GM18867 (cell line): ENCODE measurements around the gene KCNIP4.

ENCODE experiments used
- ATAC-seq: cut with Tn5 transposase; IDR thresholded peaks from one replicate; pipeline ENCODE4 v1.9.1; 2021; ENCODE audit warnings: mild to moderate bottlenecking, moderate library complexity; ENCODE audit not compliant: unreplicated experiment

The KCNIP4 gene

DNA sequence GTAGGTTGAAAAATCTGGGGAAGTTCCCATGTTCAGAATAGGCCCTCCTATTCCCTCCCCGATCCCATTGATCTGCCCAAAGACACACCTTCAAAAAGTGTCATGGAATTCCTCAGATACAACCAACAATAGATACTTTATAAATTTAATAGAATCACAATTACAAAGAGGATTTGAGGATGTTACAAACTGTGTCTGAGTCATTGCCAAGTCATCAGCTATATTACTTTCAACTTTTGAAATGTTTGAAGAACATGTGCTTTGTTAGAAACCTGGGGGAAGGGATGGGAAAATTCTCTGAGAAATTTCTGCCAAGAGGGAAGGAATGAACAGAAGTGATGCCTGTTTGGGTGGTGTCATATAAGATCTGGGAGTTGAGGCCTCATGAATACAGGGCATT, 46.7 kb downstream of the KCNIP4 start:
- no peak for ATAC-seq

DNA sequence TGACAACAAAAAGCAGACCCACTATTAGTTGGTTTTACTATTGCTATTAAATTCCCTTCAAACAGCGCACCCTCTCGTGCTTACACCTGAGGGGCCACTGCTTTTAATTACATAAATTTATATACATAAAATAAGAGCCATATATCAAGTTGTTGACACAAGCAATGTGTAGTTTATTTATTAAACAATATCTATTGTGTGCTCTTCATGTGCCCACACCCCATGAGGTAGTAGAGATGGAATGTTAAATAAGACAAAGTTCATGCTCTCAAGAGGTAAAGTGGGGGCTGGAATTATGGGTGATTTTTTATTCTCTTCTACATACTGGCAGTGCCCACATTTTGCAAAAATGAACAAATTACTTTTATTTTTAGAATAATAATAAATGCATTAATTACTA, 47.3 kb downstream of the KCNIP4 start:
- no peak for ATAC-seq

DNA sequence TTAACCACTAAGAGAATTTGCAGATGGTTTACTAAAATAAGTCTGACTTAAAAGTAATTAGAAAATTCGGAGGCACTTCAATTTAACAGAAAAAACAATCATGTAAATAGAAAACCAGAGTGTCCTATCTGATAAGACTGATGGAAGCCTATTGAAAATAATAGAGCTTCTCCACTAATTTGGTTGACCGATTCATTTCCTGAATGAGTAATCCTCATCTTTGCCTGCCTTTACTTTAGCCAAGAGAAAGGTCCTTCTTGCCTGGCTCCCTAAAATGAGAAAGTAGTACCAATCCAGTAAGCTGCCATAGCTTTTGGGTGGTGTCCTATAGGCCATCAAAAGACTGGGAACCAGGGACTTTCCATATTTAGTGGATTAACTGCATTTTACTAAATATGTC, 48.4 kb downstream of the KCNIP4 start:
- ATAC-seq: no peak

DNA sequence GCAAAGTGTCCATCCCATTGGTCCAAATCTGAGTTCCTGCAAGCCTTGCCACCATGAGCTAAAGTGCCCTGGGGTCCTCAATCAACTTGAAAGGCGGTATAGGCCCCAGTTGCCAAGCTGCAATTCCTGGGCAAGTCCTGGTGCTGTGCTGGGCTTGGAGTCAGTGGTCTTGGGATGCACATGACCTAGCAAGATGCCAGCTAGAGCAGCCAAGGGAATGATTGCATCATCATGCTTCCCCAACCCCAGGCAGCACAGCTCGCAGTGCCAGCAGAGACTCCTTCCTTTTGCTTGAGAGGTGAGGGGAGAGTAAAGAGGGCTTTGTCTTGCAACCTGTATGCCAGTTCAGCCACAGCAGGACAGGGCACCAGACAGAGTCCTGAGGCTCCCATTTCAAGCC, 50.5 kb downstream of the KCNIP4 start:
- ATAC-seq: no peak

DNA sequence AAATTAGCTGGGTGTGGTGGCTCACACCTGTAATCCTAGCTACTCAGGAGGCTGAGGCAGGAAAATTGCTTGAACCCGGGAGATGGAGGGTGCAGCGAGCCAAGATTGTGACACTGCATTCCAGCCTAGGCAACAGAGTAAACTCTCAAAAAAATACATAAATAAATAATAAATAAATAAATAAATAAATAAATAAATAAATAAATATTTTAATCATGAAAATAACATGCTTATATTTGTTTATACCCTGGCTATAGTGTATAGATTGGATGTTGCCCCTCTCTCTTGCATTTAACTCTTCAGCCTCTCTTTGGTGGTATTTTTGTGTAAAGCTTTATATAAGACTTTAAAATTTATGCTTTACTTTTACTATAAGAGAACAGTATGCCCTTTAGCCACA, 51.8 kb downstream of the KCNIP4 start:
- no peak for ATAC-seq

DNA sequence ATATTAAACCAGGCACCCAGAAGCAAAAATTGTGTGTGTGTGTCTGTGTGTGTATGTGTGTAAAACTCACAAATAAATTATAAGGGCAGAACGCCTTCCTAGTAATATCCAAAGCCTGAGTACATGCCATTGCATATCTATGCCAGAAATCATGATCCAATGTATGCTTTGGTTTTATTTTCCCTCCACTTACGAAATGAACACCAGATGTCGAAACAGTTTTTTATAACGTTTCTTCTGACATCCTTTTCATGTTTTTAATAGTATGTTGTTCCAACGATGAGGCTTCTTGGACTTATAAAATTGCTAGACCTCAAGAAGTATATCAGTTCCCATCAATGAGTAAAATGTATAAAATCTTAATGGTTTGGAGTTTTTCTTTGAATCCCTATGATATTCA, 55.4 kb downstream of the KCNIP4 start:
- ATAC-seq: no peak

DNA sequence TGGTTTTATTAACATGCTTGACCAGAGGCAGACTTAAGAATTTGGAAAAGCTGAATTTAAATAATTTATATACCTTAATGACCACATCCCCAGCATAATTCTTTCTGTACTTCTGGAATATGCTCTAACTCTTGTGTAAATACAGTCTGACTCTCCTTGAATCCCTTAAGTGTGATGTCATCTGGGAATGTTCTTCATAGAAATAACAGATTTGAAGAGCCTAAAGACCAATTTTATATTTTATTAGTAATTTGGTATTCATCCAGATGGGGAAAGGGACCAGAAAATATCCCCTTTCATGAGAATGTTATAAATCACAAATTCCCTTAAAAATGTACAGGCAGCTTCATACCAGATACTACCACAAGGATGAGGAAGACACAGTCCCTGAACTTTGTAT, 58.3 kb downstream of the KCNIP4 start:
- no peak for ATAC-seq

DNA sequence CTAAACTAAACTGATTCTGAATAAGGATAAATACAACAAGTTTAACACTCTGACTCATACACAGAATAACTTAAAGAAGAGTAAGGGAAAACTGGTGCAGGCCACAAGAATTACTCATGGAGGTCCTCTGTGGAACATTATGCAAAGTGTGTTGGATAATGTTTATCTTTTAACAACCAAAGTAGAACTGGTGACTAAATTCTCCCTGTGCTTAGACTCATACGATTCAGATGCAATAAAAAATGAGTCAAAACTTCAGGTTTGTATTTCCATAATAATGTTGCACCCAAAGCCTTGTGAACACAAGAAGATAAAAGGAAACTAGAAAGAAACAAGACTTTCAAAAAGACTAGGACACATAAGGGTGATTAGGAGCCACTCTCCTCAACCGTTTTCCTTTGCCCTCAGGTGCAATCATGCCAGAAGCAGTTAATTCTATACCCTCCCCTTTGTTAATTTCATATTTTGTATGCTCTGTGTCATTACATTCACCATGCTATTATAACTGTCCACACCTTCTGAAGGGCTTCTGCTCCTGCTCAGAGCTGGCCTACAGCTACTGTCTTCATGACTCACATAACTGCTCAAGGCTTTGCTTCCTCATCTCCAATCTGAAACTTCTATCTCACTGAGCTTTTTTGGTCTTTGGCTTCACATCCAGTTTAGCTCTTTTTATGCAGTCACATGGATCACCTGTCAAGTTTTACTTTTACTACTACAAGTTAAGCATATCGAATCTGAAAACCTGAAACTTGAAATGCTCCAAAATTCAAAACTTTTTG, 60.2 kb downstream of the KCNIP4 start:
- ATAC-seq: no peak

DNA sequence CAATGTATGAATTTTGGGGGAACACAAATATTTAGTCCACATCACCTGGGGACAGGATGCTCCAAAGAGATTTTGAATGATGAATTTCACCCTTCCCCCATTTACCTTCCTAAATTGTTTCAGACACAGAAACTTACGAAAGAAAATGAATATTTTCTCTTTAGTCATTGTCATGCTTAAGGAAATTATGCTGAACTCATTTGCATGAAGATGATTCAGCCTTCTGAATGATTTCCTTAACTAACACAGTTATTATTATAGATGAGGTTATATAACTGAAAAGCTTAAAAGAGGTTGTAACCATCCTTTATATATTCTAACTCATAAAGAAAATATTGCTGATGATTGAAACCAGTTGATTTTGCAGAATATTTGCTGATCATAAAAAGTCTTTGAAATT, 61.1 kb downstream of the KCNIP4 start:
- no peak for ATAC-seq

DNA sequence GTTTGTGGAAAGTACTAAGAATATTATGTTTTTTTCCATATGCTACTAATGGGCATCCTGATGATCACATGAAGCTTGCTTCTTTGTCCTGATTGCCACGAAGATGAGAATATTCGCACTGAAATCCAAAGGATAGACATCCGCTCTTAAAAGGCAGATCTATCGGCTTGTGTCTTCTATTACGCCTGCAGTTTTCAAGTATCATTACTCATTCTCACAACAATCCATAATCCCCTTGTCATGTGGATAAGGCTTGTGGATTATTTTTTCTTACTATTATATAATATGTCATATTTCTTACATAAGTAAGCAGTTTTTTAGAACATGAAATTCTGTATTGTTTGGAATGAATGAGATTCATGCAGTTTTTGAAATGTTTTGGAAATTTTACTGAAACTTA, 62.8 kb downstream of the KCNIP4 start:
- ATAC-seq: no peak

DNA sequence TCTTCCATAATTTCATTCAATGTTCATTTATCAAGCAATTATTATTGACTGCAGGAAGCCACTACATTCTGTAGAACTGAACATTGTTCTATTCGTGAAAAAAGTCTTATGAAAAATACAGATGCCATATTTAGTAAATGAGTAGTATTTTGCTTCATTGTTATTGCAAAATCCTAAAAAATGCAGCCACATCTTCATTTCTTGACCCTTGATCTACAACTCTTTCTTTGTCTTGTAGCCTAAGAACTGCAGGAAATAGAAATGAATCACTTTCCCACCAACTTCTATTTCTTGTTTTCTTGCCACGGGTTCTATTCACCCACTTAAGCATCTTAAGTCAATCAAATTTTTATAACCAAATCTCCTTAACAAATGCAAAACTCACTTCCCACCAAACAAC, 63.3 kb downstream of the KCNIP4 start:
- ATAC-seq: no peak

DNA sequence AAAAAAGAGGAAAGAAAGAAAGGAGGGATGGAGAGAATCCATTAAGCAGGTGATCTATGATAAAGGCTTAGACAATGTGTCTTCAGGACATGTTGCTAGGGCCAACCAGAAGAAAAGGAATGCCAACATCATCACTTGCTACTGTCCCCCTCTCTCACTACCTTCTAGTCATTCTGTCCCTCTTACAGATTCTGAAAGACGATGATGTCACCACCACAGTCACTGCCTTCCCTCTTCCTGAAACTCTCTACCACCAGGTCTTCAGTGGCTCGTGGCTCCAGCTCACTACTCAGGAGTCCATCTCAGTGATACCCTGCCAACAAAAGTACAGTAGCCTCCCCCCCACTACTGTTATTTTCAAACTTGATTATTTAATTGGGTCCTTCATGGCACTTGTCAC, 64.0 kb downstream of the KCNIP4 start:
- ATAC-seq: no peak

DNA sequence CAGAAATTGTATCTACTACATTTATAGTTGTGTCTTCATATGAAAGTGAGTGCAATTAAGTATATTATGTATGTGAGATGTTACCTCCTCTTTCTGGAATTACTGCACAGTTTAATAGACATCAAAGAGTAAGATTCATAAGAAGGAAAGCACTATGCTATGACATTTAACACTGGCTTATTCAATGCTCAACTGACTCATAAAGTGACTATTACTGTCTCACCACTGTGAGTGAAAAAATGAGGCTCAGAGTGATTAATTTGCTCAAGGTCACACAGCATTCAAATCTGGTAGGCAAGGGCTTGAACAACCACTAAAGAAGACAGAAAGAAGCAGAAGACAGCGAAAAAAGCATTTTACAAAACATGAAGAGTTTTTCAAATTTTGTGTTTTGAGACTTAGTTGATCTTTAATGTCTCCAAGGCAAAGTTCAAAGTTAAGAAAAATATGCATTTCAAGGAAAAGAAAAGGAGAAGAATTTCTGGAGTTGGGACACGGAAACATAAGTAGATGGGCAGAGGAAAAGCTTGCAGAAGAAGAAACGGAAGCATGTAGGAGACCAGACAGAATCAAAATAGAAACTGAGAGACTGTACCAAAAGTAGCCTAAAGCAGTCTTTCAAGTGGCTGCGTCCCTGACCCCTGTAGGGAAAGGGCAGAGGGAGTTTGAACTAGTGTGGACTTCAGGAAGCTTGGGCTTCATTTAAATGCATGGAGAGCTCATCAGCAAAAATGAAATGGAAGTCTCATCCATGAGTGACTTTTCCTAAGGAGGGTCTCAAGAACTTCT, 66.3 kb downstream of the KCNIP4 start:
- no peak for ATAC-seq

DNA sequence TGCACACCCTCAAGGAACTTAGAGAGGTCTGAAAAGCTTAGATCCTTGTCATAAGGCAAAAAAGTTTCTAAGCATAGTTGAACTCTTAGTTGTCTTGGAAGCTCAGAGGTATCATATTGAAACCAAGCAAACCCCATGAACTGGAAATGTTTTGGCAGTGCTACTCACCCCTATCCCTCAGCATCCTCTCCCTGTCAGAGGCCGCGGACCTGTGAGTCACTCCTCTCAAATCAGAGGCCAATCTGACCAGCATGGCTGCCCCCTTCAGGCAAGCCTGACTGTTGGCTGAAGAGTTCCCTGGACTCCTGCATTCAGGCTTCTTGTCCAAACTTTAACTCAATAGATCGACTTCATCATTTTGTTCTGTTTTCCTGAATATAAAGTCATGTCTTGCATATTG, 69.4 kb downstream of the KCNIP4 start:
- no peak for ATAC-seq

DNA sequence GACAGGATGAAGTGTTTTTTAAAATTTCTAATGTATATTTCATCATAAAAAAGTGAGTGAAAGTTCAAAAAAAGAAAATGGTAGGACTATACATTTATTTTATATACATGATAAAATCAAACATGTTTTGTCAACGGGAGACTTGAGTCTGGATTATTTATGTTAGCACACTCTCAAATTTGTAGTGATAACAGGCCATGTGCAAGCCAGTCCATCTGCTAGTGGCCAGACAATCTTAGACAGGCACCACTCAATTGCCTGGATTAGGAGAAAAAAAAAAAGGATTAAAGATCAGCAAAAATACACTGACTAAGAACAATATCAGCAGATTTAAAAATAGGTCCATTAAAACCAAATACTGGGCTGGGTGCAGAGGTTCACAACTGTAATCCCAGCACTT, 71.9 kb downstream of the KCNIP4 start:
- ATAC-seq: no peak

DNA sequence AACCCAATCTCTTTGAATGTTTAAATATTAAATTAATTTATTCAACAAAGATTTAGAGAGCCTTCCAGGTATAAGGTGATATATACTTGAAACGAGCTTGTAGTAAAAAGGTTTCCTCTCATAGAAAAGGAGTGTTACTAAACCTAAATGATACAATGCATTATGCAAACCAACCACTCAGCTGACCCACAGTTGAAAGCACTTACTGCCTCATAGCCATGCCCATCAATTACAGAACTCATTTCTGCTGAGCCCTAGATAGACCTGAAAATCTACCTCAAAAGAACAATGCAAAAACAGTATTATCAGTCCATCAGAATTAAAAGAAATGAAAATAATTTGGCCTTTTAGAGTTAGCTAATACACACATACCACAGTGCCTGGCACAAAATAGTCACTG, 75.4 kb downstream of the KCNIP4 start:
- no peak for ATAC-seq

DNA sequence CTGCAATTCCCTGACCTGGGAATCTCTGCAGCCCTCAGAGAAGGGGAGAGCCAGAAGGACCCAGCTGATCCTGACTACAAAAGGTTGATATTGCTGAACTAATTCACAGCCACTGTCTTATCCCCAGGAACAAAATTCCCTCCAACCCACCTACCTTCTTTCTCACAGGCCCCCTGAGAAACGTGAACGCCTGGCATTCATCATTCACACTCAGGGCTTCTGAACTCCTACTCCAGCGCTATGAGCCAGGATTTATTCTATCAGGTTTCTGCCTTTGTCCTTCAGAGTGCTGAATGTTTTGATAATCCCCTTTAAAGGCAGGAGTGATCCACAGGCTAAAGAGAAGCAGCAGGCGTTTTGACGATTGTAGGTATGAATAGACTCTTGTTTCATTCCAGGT, 76.5 kb downstream of the KCNIP4 start:
- ATAC-seq: no peak

DNA sequence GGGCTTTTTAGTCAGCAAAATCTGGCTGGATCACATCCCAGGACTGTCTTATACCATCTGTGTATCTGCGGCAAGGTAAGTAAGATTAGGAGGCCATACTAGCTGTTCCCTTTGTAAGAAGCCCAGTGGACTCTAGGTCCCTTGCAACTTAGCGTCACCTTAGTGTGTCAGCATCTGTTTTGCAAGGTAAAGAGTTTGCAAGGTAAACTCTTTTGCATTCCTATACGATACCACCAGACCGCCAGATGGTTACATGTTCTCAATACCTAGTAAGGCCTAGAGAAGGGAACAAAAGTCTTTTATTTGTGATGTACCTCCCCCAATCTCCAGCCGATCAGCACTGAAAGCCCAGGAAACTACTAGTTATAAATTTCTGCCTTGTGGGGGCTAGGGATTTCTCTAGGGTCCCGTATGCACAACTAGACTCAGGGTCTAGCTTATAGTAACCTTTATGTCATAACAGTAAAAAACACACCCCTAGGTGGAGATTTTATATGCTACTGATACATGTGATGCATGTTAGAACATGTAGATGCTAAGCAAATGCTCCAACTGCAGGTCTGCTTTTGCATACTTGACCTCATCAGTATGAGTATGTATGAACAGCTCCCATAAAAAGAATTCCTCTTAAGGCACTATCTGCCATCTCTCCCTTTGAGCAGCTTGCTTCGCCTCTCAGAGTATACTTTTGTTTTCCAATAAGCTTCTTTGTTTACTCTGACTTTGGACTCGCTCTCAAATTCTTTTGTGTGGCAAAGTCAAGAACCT, 78.4 kb downstream of the KCNIP4 start:
- no peak for ATAC-seq

DNA sequence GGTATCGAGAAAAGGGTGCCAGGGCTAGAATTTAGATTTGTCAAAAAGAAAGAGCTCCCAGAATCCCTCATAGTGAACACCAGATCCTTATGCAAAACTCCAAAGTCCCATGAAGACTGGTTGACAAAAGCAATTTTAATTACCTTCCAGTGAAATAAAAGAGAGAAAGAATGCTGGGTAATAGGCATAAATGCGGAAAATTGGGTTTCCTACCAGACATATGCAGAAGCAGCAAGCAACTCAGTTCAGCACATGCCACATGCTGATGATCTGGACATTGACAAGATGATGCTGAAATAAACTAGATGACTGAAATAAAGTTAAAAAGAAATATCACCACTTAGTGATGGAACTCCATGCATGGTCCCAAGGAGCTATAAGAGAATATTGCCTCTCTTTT, 83.9 kb downstream of the KCNIP4 start:
- no peak for ATAC-seq

DNA sequence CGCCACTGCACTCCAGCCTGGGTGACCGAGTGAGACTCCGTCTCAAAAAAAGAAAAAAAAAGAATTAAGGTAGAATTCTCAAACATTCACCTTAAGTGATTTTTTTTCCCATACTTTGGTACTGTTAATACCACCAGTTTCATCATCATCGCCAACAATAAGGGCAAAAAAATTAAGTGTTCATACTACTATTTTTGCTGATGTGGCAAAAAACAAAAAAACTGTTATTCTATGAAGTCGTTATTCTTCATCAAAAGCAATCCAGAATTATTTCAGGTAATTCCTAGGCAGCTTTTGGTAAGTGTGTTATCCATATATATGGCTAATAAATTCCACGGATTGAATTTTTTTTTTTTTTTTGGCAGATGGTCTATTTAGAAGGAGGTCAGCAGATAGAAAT, 85.7 kb downstream of the KCNIP4 start:
- ATAC-seq: no peak

DNA sequence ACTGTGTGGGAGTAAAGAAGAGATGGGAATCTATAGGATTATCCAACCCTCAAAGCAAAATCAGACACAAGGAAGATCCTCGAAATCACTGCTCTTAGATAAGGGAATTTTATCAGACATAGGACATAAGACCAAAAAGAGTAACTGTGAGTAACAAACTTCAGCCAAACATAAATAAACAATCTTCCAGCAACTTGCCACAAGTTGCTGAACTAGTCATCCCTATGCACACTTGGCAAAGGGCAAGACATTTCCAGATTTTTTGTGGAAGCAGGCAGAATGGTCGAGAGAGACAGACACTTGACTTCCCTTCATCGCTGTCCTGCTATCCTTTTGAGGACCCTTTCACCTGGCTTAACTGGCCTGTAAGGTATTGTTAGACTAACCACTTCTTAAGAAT, 89.6 kb downstream of the KCNIP4 start:
- no peak for ATAC-seq

DNA sequence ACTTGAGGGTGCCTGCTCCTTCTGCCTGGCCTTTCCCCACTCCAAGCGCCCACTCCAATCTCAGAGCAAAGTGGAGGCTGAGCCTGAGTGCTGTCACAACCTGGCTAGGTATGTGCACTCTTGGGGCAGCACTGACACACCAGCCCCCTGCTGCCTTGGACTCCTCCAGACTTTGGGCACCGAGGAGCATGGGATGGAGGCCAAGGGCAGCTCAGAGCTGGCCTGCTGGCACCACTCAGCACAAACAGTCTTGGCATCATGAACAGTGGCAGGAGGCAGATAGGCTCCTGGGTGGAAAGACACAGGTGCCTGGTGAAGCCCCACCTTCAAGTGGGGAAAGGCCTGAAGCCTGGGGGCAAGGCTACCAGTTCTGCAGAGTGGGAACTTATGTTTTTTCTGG, 91.8 kb downstream of the KCNIP4 start:
- no peak for ATAC-seq
